HG03064 (cell line): ENCODE data around the gene VEPH1.

Experiments
- ATAC-seq: cut with Tn5 transposase; IDR thresholded peaks from one replicate; pipeline ENCODE4 v1.9.1; 2021; ENCODE audit warnings: low read depth; ENCODE audit not compliant: unreplicated experiment

VEPH1 gene

DNA sequence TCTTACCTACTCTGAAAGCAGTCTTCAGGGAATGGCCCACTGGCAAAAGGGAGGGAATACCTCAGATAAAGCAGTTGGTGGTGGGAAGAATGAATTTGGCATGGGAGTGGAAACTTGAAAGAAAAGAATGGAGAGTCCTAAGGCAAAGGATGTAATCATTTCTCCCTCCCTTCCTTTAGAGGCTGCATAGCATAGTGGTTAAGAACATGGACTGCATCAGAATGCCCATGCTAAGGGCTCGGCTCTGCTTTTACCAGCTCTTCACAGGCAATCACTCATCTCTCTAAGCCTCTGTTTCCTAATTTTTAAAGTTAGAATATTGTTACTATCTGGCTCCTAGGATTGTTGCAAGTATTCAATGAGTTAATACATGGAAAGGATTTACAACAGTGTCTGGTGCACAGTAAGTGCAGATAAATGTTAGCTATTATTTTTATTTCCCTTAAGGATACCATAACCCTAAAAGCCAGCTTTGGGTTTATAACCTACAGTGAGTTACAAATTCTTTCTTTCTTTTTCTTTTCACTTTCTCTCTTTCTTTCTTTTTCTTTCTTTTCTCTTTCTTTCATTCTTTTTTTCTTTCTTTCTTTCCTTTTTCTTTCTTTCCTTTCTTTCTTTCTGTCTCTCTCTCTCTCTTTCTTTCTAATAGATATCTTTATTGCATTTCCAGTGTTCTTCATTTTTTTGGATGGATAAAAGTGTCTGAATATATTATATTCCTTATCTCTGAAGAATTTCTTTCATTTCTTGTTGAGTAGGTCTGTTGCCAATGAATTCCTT is 23.6 kb downstream of the VEPH1 start:
- ATAC-seq, result no peak

DNA sequence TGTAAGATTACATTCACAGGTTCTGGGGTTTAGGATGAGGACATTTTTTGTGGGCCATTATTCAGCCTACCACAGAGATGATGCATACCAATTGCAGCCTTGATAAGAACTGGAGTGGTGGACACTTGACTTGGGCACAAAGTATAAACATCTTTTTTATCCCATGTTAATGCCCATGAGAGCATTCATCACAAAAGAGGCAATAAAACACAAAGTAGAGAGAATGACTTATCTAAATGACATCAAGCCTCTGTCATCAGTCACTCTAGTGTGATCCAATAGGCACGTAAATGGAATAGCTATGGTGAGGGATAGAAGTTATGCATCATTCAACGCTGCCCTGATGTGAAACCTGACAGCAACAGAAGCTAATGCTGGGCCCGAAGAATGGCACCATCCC is 25.8 kb downstream of the VEPH1 start:
- no peak for ATAC-seq

DNA sequence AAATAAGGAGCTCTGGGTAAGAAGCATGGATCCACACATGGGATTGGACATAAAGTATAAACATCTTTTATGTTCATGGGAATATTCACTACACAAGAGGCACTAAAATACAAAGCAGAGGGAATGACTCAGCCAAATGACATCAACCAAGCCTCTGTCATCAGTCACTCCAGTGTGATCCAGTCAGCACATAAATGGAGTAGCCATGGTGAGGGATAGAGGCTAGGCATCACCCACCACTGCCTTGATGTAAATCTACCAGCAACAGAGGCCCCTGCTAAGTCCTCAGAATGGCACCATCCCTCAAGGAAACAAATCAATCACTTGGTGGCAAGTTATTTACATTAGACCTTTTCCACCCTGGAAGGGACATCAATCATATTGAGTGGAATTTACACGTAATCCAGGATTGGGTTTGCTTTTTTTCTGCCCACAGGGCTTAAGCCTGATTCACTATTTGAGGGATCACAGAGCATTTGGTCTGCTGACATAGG is 27.2 kb downstream of the VEPH1 start:
- no peak for ATAC-seq

DNA sequence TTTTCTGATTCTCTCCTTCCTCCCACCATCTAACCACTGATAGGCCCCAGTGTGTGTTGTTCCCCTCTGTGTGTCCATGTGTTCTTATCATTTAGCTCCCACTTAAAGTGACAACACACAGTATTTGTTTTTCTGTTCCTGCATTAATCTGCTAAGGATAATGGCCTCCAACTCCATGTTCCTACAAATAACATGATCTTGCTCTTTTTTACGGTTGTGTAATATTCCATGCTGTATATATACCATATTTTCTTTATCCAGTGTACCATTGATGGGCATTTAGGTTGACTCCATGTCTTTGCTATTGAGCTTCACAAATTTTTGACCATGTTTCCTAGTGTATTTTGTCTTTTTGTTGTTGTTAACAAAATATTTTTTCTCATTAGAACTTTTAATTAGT is 30.6 kb downstream of the VEPH1 start:
- no peak for ATAC-seq

DNA sequence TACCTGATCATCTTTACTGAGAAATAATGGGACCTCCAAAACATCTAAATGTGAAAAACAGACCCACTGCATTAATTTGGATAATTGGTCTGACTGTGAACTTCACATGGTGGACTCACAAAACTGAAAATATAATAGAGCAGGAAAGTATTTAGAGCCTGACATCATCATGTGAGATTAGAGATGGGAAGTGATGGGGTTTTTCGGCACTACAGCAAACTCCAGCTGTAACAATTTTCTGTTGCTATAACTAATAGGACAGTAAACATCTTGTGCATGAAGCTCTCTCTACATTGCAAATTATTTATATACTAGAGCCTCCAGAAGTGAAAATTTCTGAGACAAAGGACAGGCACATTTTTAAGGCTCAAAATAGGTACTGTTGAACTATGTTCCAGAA is 32.2 kb downstream of the VEPH1 start:
- no peak for ATAC-seq

DNA sequence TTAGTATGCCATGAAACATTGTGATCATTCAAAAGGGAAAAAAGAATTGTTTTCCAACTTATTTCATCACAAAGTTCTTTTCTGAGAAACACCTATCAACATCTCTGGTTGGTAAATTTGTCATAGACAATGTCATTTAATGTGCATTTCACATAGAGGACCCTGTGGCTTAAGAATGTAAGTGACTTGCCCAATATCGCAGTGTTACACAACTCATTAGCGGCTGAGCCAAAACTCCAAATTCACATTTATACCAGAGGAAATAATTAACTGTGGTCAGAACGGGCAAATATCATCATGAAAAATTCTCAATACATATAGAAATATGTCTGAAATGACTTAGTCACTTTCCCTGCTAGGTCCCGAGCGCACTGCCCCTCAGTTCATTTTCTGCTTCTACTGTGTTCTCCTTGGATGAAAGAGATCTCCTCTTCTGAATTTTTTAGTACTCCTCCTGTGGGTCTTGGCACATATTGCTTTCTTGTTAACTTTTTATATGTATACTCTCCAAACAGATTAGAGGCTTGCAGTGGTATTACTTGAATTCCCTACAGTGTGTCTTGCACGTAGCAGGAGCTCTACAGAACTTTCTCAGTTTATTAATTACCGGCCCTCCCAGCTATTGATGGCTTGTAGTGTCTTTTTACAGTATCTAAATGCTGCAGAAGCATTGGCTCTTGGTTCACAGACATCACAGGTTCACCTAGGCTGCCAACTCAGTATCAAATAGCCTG is 33.5 kb downstream of the VEPH1 start:
- no peak for ATAC-seq

DNA sequence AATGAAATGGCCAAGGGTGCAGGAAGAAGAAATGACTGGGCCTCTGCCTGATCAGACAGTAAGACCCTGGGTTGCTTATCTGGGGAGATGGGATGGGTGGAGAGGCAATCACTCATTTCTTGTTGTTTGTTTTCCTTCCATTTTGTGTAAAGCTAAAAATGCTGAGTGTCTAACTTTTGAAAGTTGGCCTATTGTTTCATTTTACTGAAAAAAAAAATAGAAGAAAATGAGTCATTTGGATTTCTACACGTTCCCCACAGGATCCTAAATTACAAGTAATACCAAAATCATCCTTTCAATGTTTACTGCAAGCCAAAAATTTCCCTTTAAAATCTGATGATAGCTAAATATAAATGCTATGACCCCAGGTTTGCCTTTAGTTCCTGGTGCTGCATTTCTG is 36.0 kb downstream of the VEPH1 start:
- no peak for ATAC-seq

DNA sequence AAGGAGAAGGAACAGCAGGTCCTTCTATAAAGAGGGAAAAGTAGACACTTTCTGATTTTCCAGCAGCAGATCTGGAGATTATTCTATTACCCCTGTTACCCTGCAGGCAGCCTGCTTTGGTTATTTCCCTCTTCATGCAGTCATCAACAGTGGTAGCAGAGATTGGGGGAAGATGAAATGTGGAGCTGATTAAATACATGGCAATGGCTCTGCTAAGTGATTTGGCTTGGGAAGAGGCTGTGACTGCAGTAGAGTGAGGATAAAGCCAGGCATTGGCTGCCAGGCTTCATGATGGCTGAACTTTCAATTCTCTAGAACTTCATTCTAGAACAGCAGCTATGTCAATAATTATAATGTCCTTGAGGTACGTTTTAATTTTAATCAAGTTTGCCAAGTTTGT is 37.5 kb downstream of the VEPH1 start:
- no peak for ATAC-seq

DNA sequence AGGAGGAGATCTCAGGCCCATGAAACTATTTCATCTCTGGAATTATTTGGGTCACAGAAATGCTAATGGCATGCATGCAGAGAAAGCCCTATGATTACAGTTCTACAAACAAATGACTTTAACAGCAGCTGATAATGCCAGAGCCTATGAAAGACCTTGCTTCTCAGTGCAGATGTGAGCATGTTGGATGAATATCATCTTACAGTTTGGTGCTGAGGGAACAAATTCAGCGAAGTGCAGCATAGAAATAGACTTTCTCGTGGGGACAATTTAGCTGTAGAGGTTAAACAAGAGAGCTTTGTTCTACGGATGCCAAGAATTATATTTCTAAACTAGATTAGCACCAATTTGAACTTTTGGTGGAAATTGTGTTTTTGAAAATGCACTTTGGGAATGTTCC is 38.9 kb downstream of the VEPH1 start:
- ATAC-seq, result no peak

DNA sequence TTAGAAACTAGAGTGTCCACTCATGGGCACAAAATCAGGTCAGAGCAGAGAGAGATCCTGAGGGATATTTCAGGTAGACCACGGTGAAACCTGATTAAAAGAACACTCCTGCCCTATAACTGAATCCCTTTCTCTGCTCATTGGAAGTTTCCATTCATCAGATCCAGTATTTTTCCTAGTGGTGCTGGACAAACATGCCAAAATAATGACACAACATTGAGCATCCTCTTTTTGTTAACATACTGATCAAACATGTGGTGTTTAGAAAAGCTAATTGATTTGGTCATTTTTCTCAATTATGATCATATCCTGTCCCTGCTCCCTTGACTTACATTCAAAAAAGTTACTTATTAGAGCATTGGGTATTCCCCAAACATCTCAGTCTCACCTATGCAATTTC is 39.4 kb downstream of the VEPH1 start:
- no peak for ATAC-seq

DNA sequence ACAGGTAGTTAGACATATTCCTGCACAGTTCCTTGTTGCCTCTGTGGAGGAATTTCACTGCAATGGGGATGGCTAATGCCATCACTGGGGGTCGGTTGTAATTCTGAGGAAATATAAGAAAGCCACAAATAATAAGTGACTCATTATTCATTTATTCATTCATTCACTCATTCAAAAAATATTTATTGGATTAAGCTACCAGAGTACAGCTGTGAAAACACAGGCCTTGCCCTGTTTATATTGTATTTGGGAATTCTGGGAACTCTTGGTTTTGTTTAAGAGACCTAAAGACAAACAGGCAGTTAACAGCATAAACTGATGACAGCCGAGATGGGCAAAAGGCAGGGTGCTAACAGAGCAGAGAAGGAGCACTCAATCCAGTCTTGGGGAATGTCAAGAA is 43.0 kb downstream of the VEPH1 start:
- no peak for ATAC-seq

DNA sequence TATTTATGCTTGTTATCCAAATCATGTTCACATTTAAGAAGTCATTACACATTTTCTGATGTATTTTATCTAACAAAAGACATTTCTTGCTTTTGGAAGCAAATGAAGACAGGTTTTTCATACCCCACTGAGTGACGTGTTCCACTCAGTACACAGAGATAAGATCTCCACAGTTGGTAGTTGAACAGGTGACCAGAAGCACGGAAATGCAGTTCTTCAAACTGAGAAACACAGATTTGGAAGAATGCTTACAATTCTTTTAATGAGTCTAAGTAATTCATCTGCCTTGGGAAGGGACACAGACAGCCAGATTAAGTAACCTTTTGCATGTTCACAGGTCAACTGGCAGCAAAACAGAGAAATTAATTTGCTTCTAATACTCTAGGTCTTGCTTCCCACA is 43.5 kb downstream of the VEPH1 start:
- no peak for ATAC-seq

DNA sequence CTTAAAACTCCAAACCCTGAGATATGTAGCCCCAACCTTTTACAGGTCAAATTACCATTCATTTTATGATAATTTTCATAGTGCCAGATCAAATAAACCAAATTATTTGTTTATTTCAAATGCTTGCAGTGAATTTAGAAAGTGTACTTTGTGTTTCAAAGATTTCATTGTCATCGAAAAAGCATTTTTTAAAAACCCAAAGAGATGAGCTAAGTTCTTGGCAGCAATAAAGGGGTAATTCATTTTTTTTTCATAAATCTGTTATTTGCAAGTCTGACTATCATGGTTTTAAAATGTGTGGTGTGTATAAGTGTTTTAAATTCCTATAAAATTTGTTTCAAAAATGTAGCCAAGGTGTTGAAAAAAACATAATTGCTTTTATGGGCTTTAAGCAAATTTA is 49.4 kb downstream of the VEPH1 start:
- ATAC-seq, result no peak

DNA sequence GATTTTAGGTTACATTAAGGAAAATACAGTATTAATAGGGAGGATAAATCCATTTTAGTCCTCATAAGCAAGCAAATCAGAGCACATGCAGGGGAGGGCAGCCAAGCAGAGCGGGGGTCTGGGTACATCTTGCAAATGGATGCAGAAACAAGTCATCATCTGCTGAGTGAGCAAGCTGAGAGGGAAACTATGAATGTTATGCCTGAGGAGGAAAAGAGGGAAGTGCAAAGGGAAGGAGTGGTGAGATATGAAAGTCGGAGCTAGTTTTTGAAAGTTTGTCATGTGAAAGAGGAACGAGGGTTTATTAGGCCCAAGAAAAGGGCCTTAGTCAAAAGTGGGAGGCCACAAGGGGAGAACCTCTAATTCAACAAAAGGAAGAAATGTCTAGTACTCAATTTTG is 51.1 kb downstream of the VEPH1 start:
- ATAC-seq, result no peak

DNA sequence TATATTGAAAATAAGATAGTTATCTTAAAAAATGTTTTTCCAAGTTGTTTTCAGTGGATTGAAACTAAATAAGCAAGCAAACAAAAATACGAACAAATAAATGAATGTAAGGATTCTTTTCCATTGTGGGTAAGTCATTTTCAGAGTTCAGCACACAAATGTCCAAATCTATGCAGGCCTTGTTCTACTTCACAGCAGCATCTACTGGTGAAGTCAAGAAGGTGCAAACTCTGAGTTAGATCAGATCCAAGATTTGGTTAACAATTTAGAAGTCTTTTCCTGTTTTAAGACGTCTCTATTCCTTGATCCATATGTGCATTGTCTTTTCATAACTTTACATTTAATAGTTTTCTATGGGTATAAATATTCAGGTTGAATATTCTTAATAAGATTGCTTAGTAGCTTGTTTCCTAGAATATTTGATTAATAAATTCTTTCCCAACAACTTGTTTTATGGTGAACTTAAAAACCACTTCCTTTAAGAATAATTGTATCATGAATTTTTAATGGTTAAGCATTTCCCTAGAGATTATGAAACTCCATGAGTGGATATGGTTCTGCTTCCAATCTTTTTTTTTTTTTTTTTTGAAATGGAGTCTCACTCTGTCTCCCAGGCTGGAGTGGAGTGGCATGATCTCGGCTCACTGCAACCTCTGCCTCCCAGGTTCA is 56.1 kb downstream of the VEPH1 start:
- ATAC-seq, result no peak

DNA sequence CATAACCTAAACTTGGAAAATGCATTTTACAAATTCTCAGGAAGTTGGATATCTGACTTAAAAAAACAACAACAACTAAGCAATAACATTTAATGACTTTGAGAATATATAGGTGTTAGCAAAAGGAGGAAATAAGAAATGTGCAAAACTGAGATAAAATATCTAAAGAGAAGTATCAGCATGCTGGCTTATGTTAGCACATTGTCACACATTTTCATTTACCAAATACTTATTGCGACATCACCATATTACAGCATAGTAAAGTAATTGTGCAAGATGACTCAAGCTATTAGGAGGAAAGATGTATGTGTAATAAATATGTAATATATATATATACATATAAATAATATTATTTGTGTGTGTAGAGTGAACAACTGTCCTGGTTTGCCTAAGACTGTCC is 57.4 kb downstream of the VEPH1 start:
- ATAC-seq, result no peak

DNA sequence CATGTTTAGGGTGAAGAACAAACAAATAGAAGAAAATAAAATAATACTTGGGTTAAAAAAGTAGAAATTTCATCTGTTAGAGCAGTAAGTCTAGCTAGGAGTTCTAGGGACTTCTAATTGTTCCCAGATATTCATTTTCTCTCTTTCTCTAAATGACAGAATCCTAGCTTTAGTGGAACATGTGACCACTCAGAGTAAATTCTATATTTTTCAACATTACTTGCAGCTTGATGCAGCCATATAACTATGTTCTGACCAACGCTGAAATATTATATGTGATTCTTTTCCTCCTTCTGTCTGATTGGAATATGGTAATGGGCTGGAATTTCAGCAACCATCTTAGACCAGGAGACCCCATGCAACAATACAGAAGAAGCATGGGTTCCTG is 58.4 kb downstream of the VEPH1 start:
- no peak for ATAC-seq

DNA sequence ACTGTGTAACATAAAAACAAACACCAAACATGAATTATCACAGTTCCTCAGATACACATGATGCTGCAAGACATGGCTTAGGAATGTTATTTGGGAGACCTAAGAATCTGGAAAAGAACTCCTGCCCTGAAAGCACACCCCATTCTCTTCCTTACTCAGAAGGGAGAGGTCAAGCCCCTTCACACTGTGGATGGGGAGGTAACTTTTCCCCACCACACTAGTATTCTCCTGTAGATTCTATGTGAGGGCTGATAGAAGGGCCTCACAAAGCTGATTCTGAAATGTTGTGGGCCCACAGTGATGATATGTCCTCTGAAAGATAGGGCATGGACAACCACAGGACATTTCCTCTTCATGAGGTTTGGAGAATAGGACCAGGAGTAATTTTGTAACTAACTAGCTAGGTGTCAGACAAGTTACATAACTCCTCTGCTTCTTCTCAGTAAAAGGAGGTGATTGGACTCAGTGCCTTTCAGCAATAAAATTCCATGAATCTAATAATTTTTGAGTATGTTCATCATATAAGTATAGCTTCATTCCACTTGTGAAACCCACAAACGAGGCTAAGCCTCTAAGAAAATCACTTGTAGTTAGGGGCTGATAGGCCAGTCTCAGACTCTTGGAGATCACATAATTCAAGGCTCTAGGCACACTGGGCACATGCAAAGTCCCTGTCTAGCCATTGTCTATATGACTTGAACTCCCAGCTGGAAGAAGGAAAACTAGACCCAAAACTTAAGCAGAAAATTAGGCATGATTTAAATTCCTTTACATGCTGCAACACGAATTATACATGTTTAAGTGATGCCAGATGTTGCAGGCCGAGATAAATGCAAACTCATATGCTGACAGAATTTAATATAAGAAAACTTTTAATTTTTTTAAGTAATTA is 59.1 kb downstream of the VEPH1 start:
- ATAC-seq, result no peak

DNA sequence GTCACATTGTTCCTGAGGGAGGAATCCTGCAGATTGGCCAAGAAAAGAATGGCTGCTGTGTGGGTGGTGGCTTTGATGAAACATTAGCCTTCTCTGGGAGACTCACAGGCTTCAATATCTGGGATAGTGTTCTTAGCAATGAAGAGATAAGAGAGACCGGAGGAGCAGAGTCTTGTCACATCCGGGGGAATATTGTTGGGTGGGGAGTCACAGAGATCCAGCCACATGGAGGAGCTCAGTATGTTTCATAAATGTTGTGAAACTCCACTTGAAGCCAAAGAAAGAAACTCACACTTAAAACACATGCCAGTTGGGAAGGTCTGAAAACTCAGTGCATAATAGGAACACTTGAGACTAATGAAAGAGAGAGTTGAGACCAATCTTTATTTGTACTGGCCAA is 60.5 kb downstream of the VEPH1 start:
- no peak for ATAC-seq

DNA sequence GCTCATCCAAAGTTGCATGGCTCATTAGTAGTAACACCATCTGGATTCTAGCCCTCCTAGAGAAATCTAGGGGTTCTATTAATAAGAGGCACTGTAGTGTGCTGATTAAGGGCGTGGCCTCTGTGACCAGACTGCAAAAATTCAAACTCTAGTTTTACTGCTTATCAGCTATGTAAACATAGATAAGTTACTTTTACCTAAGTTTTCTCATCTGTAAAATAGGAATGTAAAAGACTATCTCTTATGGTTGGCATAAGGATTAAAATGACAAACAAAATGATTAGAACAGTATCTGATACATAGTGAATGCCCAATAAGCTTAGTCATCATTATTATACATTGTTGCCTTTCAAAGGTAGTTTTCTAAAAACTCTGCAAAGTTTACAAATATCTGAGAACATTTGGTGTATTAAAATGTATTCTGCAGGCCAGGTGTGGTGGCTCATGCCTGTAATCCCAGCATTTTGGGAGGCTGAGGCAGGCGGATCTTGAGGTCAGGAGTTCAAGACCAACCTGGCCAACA is 62.1 kb downstream of the VEPH1 start:
- ATAC-seq, result no peak
